ENCODE data around the gene VAV3. TPM values are rescaled to one million over a fixed set of nuclear protein-coding genes. Genes with fewer than 3 reads are reported as not detected.

The VAV3 gene
- total and polyA plus RNA-seq, 9 of the 15 experiments (the other 6 are each of a cell fraction or from before 2014, with no cell fraction given), result not detected

- Histone ChIP-seq H3K9me3 (replicated peaks; ENCODE audit: control insufficient read depth, insufficient read depth, low read depth, low read length) (no peaks in the 10 kb centered on the region), H3K36me3 (ENCODE audit: control insufficient read depth, insufficient read depth, low read length) (no peaks in the 10 kb centered on the region), H3K27ac (ENCODE audit: extremely low read depth, low read depth, low read length) (no peak overlapping the region), H3K4me1 (replicated peaks in 1 of 2; ENCODE audit: control insufficient read depth in 2 of 2, insufficient read depth in 2 of 2, low read length in 2 of 2) (no peaks in the 10 kb centered on the region), H3K27me3 (ENCODE audit: control insufficient read depth in 2 of 2, insufficient read depth in 2 of 2, low read length in 2 of 2) (no peaks in the 10 kb centered on the region), H4K20me1 (replicated peaks; ENCODE audit: control insufficient read depth, insufficient read depth, low read length) (no peaks in the 10 kb centered on the region), H3K4me3 (no peak overlapping the region), H2AFZ (ENCODE audit: low read depth, low read length) (no peak overlapping the region), H3K4me2 (ENCODE audit: insufficient read depth, low read length) (no peak overlapping the region), H3K9ac (ENCODE audit: insufficient read depth in 1 of 2, low read depth in 2 of 2, low read length in 2 of 2) (no peak overlapping the region), H3K79me2 (ENCODE audit: control insufficient read depth, insufficient read depth, low read length) (no peaks in the 10 kb centered on the region), H3K9me1 (ENCODE audit: control insufficient read depth, insufficient read depth, low read length) (no peaks in the 10 kb centered on the region)
- no peak for FAIRE-seq
- ChIA-PET CTCF (ENCODE audit: low intra/inter-chr PET ratio) (no interaction called here), POLR2A (no interaction called here)
- intact Hi-C loops (cut with micrococcal nuclease) (loop anchor here (10.0 kb wide), 1 partner anchor 58 kb away; no protein-coding TSS in a partner anchor), in situ Hi-C loops (cut with MboI) (no loop called here)
- DNase-seq (ENCODE audit: extremely low read depth in 1 of 4, low spot score in 3 of 4), result no peak
- no TSS peak for BruUV-seq (replicated peaks)
- TF ChIP-seq HNRNPH1 (optimal IDR thresholded peaks at IDR 0.05; ENCODE audit: low read depth, low read length) (no peak), ZNF217 (CRISPR knock-in tag; IDR thresholded peaks at IDR 0.05) (no peak), RBM17 (IDR thresholded peaks at IDR 0.05; ENCODE audit: borderline replicate concordance, low read depth, low read length) (no peak), ZFPM2 (CRISPR knock-in tag; IDR thresholded peaks at IDR 0.05) (no peak), RBM22 (IDR thresholded peaks at IDR 0.05; ENCODE audit: low read depth, low read length, poor library complexity, severe bottlenecking) (no peak), HLTF (IDR thresholded peaks at IDR 0.05) (no peak)
- ATAC-seq, result no peak
- 0% methylated on average over 4 of the region's 4 CpGs for WGBS (ENCODE audit: insufficient coverage, low coverage, missing lambda C conversion rate)
Observed at GRCh38 chr1:107523061-107523460, 441.9 kb downstream of the VAV3 start.

Small RNA genes lying within 50 kb of the gene (microRNA-seq; reads per million reads assigned to microRNA genes)
- gene MIR7852 (ENCODE audit: borderline microRNAs expressed), result not detected

Small RNA genes lying within 50 kb of the gene (small RNA-seq; reads per million reads assigned to genes)
- gene MIR7852, result not detected

Other genes starting within 250 kb of the VAV3 start
- gene SLC25A24, start 235.2 kb upstream of the VAV3 start, total RNA-seq (2014; rRNA removed), result 19.8 and 20.0 TPM in 2 replicates
- 34.5 and 39.7 TPM in 2 replicates for gene SLC25A24, start 235.2 kb upstream of the VAV3 start, total RNA-seq (2014; rRNA removed; fragmentation: Illumina TruSeq; extraction: Trizol)
- 27.9 and 30.7 TPM in 2 replicates for gene SLC25A24, start 235.2 kb upstream of the VAV3 start, total RNA-seq (2015; rRNA removed; fragmentation: Illumina TruSeq; extraction: Trizol)
- gene SLC25A24, start 235.2 kb upstream of the VAV3 start, total RNA-seq (2021), result 25.4 and 25.8 TPM in 2 replicates
- 25.1 and 34.9 TPM in 2 replicates for gene SLC25A24, start 235.2 kb upstream of the VAV3 start, polyA plus RNA-seq (2011; rRNA removed)
- 22.5 and 29.3 TPM in 2 replicates for gene SLC25A24, start 235.2 kb upstream of the VAV3 start, polyA plus RNA-seq (2014; fragmentation: Illumina TruSeq; extraction: Trizol)
- 1 to 10 TPM; 6.9 to 8.3 TPM for gene SLC25A24, start 235.2 kb upstream of the VAV3 start, polyA plus RNA-seq (2014; fragmentation: Nextera tagmentation; extraction: Ambion mirVana)
- 15.7 and 19.9 TPM in 2 replicates for gene SLC25A24, start 235.2 kb upstream of the VAV3 start, polyA plus RNA-seq (2014; rRNA removed)